ENCODE measurements around the gene TNNT2.

The TNNT2 gene

DNA sequence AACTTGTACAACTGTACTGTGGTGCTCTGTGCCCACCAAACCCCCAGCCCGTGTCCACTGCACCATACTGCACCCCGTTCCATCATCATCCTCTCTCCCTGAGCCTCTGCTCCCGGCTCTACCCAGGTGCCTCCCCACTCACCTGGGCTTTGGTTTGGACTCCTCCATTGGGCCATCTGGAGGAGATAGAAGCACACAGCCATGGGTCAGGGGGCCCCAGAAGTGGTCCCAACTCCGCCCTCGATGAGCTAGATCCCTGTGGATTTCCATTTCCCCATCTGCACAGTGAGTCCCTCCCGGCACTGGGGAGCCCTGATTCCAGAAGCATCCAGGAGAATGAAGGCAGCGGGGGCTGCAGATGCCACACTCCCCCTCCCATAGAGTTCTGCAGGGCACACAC is 10.8 kb downstream of the TNNT2 start:
- in situ Hi-C loops (cut with HindIII; ENCODE audit: low sequenced_read_pairs) = no loop called here
- no peak for DNase-seq (ENCODE audit: low read depth, low spot score)
- no peak overlapping the region for H3K4me3 ChIP-seq (ENCODE audit: low read depth, low read length)
- TF ChIP-seq, protein P1, sequence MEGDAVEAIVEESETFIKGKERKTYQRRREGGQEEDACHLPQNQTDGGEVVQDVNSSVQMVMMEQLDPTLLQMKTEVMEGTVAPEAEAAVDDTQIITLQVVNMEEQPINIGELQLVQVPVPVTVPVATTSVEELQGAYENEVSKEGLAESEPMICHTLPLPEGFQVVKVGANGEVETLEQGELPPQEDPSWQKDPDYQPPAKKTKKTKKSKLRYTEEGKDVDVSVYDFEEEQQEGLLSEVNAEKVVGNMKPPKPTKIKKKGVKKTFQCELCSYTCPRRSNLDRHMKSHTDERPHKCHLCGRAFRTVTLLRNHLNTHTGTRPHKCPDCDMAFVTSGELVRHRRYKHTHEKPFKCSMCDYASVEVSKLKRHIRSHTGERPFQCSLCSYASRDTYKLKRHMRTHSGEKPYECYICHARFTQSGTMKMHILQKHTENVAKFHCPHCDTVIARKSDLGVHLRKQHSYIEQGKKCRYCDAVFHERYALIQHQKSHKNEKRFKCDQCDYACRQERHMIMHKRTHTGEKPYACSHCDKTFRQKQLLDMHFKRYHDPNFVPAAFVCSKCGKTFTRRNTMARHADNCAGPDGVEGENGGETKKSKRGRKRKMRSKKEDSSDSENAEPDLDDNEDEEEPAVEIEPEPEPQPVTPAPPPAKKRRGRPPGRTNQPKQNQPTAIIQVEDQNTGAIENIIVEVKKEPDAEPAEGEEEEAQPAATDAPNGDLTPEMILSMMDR (IDR thresholded peaks at IDR 0.05; ENCODE audit: low read depth, low read length) = no peak

DNA sequence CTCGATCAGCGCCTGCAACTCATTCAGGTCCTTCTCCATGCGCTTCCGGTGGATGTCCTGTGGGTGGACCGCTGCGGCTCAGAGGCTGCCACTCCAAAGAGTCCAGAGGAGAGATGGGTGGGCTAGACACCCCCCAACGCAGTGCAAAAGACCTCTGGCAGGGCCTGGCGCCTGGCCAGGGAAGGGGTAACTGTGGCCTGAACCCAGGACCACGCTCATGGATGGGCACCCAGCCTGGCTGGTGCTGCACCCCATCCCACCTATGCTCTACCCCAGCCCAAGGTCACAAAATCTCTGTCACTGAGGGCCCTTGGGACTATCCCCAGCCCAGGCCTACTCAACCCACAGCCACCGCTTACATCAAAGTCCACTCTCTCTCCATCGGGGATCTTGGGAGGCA is 12.2 kb downstream of the TNNT2 start:
- no peak overlapping the region for H3K4me3 ChIP-seq (ENCODE audit: low read depth, low read length)
- in situ Hi-C loops (cut with HindIII; ENCODE audit: low sequenced_read_pairs) = no loop called here
- no peak for DNase-seq (ENCODE audit: low read depth, low spot score)
- TF ChIP-seq, protein P1 (IDR thresholded peaks at IDR 0.05; ENCODE audit: low read depth, low read length) = no peak

DNA sequence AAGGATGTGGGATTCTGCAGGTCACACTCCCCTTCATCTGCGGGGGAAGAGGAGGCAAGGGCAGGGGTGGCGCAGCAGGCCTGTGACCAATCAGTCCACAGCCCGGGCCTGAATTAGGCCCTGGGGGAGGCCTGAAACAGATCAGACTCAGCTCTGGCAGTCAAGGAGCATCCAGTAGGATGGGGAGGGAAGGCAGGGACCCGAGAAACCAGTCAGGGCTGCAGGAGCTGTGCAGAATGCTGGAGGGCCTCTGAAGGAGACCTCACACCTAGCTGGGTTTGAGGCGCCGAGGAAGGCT is 12.7 kb downstream of the TNNT2 start:
- in situ Hi-C loops (cut with HindIII; ENCODE audit: low sequenced_read_pairs) = no loop called here
- no peak for DNase-seq (ENCODE audit: low read depth, low spot score)
- H3K4me3 ChIP-seq (ENCODE audit: low read depth, low read length) = no peak overlapping the region
- TF ChIP-seq, protein P1 (IDR thresholded peaks at IDR 0.05; ENCODE audit: low read depth, low read length) = no peak

DNA sequence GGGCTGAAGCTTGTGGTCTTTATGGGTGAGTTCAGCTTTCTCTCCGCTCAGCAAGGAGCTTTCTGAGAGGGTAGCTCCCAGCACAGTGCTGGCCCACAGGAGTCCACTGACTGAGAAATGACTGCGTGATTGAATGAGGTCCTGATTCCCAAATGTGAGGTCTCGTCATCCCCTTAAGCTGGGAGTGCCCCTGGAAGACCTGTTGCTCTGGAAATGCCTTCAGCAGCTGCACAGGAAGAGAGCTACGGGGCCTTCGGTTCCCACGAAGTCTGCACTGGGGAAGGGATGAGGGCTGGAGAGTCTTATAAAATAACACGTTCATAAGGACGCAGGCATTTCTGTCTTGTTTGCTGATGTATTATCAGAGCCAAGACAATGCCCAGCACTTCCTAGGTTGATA is 14.0 kb downstream of the TNNT2 start:
- TF ChIP-seq, protein P1 (IDR thresholded peaks at IDR 0.05; ENCODE audit: low read depth, low read length) = no peak
- DNase-seq (ENCODE audit: low read depth, low spot score) = no peak
- in situ Hi-C loops (cut with HindIII; ENCODE audit: low sequenced_read_pairs) = no loop called here
- H3K4me3 ChIP-seq (ENCODE audit: low read depth, low read length) = no peak overlapping the region

DNA sequence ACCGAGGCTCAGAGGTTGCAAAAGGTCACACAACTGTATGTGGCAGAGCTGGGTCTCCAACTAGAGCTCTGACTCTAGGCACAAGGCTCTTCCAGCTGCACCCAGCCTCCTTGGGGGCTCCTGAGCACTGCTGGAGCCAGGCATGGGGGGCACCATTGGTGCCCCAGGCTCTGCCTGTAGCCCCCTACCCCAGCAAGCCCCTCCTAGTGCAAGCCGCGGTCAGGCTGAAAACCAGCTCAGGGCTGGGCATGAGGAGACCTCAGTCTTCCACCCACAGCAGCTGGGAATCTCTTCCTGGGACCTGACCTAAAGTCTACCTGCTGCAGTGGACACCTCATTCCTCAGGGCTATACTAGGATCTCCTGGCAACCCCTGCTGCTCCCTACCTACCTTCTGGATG is 14.6 kb downstream of the TNNT2 start:
- in situ Hi-C loops (cut with HindIII; ENCODE audit: low sequenced_read_pairs) = no loop called here
- H3K4me3 ChIP-seq (ENCODE audit: low read depth, low read length) = no peak overlapping the region
- TF ChIP-seq, protein P1 (IDR thresholded peaks at IDR 0.05; ENCODE audit: low read depth, low read length) = no peak
- DNase-seq (ENCODE audit: low read depth, low spot score) = no peak

DNA sequence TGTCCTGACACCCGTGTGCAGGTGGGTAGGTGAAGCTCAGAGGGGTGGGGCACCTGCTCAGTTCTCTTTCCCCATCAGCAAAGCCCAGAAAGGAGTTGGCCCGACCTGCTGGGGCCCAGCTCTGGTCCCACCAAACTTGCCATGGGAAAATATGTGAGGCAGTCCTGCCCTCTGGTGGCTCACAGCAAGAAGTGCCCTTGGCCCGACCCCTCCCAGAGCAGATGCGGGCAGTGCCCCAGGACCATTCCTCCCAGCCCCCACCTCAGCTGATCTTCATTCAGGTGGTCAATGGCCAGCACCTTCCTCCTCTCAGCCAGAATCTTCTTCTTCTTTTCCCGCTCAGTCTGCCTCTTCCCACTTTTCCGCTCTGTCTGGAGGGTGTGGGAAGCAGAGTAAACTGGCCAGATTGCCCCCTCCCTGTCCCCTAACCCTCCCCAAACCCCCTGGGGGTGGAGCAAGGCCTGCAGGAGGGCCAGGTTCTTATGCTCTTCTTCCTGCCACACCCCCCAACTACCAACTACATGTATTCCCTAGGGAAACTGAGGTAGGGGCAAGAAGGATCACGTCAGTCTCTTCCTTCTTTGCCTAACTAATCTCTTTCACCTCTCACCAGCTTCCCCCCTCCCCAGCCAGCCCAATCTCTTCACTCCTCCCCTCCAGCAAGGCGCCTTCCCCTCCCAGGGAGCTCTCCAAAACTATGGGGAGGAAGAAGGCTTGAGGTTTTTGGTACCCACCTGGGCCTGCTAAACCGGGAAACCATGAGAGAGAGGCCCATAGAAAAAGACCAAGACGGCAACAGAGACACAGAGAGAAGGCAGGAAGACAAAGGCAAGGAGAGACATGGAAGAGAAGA is 15.6 kb downstream of the TNNT2 start:
- in situ Hi-C loops (cut with HindIII; ENCODE audit: low sequenced_read_pairs) = no loop called here

More for the DNA sequence above, 15.6 kb downstream of the TNNT2 start:
- TF ChIP-seq, protein P1 (IDR thresholded peaks at IDR 0.05; ENCODE audit: low read depth, low read length) = peak; percentile 86
- peak; percentile 21 for DNase-seq (ENCODE audit: low read depth, low spot score)
- H3K4me3 ChIP-seq (ENCODE audit: low read depth, low read length) = no peak overlapping the region

Measured in astrocyte of the spinal cord (primary cell).